K562 (cell line): Measurements from ENCODE around the gene TDRD6.

Experiments
- ARID4B ChIP-seq: sonication (generic); formaldehyde crosslinking; IDR thresholded peaks from 2 replicates; pipeline ENCODE4 v1.8.0; 2022; ENCODE audit warnings: mild to moderate bottlenecking, missing genetic modification reagents
- E2F4 ChIP-seq: sonication (generic); formaldehyde crosslinking; IDR thresholded peaks from 2 replicates; pipeline ENCODE4 v1.8.0; 2022; ENCODE audit warnings: mild to moderate bottlenecking, low read depth, missing genetic modification reagents
- HSF4 ChIP-seq: fragments of 250-450 bp; sonication (Bioruptor Pico); IDR thresholded peaks from 2 replicates; pipeline ENCODE4 v2.1.2; 2022; ENCODE audit warnings: mild to moderate bottlenecking, moderate library complexity, borderline replicate concordance
- PCBP2 ChIP-seq: fragments of 200-400 bp; formaldehyde crosslinking; IDR thresholded peaks from 2 replicates; pipeline ENCODE4 v1.6.1; 2018; ENCODE audit warnings: low read length, low read depth, mild to moderate bottlenecking, moderate library complexity; ENCODE audit not compliant: poor library complexity, severe bottlenecking

- no peak for TF ChIP-seq E2F4 (CRISPR knock-in tag)
- no peak for TF ChIP-seq PCBP2
- no peak for TF ChIP-seq HSF4
- no peak for TF ChIP-seq ARID4B (CRISPR knock-in tag)
These were observed 20.3 kb upstream of the TDRD6 start for GRCh38 chr6:46667377-46667776.
